ENCODE measurements around the gene MDM2. TPM values are rescaled to one million over a fixed set of nuclear protein-coding genes. Genes with fewer than 3 reads are reported as not detected.

Gene MDM2
- total RNA-seq, 2 donors from 2014 or later = 102 to 137 TPM

DNA sequence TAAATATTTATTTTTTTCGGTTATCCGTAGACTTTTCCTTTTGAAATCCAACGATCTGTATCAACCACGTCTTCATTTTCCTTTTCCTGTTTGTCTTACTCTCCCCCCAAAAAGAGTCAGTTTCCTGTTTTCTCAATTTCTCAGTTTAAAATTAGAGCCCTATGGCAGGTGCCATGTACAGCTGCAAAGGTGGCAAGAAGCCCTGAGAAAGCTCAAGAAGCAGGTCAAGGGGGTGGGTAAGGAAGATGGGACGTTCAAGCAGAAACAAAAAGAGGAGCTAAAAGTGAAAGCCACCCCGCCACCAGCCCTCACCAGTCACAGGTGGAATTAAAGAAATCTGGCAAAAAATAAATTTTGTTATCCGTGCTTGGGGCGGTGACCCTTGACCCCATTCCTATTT, 35.3 kb upstream of the MDM2 start:
- H3K27me3 ChIP-seq (ENCODE audit: control insufficient read depth, insufficient read depth, low read length, poor library complexity, severe bottlenecking) = no peaks in the 10 kb centered on the region
- no peaks in the 10 kb centered on the region for H3K4me1 ChIP-seq (ENCODE audit: control insufficient read depth, insufficient read depth, low read length)
- no peak overlapping the region for H3K4me3 ChIP-seq (ENCODE audit: low read length)
- no peaks in the 10 kb centered on the region for H3K4me1 Mint-ChIP-seq
- H3K9me3 Mint-ChIP-seq = no peaks in the 10 kb centered on the region
- DNase-seq = no peak
- no peak overlapping the region for H3K27ac ChIP-seq (ENCODE audit: low read depth, low read length)
- H3K36me3 ChIP-seq (ENCODE audit: control insufficient read depth, insufficient read depth, low read length) = no peaks in the 10 kb centered on the region
- H3K9me3 ChIP-seq (ENCODE audit: control insufficient read depth, low read length) = no peaks in the 10 kb centered on the region
- no peak overlapping the region for H3K9ac ChIP-seq (ENCODE audit: extremely low read depth, low read length, poor library complexity, severe bottlenecking)
- no peak overlapping the region for H3K4me3 Mint-ChIP-seq
- 93 to 95% methylated on average over 8 of the region's 8 CpGs for WGBS, 2 experiments (ENCODE audit: insufficient coverage in 1 of 2, insufficient read length in 1 of 2)
- no peaks in the 10 kb centered on the region for H3K36me3 Mint-ChIP-seq (ENCODE audit: low read depth)
- H3K27me3 Mint-ChIP-seq (ENCODE audit: insufficient read depth) = no peaks in the 10 kb centered on the region
- H3K27ac Mint-ChIP-seq = no peak overlapping the region
- TF ChIP-seq, protein P1, sequence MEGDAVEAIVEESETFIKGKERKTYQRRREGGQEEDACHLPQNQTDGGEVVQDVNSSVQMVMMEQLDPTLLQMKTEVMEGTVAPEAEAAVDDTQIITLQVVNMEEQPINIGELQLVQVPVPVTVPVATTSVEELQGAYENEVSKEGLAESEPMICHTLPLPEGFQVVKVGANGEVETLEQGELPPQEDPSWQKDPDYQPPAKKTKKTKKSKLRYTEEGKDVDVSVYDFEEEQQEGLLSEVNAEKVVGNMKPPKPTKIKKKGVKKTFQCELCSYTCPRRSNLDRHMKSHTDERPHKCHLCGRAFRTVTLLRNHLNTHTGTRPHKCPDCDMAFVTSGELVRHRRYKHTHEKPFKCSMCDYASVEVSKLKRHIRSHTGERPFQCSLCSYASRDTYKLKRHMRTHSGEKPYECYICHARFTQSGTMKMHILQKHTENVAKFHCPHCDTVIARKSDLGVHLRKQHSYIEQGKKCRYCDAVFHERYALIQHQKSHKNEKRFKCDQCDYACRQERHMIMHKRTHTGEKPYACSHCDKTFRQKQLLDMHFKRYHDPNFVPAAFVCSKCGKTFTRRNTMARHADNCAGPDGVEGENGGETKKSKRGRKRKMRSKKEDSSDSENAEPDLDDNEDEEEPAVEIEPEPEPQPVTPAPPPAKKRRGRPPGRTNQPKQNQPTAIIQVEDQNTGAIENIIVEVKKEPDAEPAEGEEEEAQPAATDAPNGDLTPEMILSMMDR (conservative IDR thresholded peaks at IDR 0.05) = no peak

DNA sequence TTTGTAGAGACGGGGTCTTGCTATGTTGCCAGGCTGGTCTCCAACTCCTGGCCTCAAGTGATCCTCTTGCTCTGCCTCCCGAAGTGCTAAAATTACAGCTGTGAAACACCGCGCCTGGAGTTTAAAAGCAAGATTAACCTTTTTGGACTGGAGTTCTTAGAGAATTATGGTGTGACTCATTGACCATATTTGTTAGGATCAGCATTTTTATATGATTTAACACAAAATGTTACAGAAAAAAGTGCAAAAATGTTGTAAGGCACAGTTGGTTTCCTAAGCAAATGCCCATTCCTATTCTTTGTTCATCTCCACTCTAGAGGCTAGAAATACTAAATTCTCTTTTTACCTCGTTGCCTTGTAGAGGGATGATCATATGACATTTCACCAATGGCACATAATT, 34.4 kb upstream of the MDM2 start:
- Mint-ChIP-seq H3K27ac (no peak overlapping the region), H3K9me3 (no peaks in the 10 kb centered on the region), H3K27me3 (ENCODE audit: insufficient read depth) (no peaks in the 10 kb centered on the region), H3K36me3 (ENCODE audit: low read depth) (no peaks in the 10 kb centered on the region), H3K4me3 (no peak overlapping the region), H3K4me1 (no peaks in the 10 kb centered on the region)
- Histone ChIP-seq H3K27ac (ENCODE audit: low read depth, low read length) (no peak overlapping the region), H3K27me3 (ENCODE audit: control insufficient read depth, insufficient read depth, low read length, poor library complexity, severe bottlenecking) (no peaks in the 10 kb centered on the region), H3K36me3 (ENCODE audit: control insufficient read depth, insufficient read depth, low read length) (no peaks in the 10 kb centered on the region), H3K4me1 (ENCODE audit: control insufficient read depth, insufficient read depth, low read length) (no peaks in the 10 kb centered on the region), H3K9ac (ENCODE audit: extremely low read depth, low read length, poor library complexity, severe bottlenecking) (no peak overlapping the region), H3K9me3 (ENCODE audit: control insufficient read depth, low read length) (no peaks in the 10 kb centered on the region), H3K4me3 (ENCODE audit: low read length) (no peak overlapping the region)
- DNase-seq = no peak
- TF ChIP-seq, protein P1 (conservative IDR thresholded peaks at IDR 0.05) = no peak
- 95 to 100% methylated on average over 1 to 5 of the region's 5 CpGs for WGBS, 2 experiments (ENCODE audit: insufficient coverage in 1 of 2, insufficient read length in 1 of 2)

DNA sequence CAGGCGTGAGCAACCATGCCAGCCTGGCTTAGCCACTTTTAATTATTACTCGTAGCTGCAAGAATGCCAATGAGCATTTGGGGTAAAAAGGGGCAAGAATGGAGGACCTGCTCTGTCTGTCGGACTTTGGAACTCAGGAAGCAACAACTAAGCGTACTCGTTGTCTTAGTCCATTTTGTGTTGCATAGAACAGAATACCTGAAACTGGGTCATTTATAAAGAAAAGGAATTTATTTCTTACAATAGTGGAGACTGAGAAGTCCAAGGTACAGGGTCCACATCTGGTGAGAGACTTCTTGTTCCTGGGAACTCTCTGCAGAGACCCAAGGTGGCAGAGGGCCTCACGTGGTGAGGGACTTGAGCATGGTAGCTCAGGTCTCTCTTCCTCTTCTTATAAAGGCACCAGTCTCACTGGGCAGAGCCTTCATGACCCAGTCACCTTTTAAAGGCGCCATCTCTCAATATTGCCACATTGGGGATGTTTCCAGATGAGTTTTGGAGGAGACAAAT, 32.8 kb upstream of the MDM2 start:
- Histone ChIP-seq H3K4me3 (ENCODE audit: low read length) (no peak overlapping the region), H3K27me3 (ENCODE audit: control insufficient read depth, insufficient read depth, low read length, poor library complexity, severe bottlenecking) (no peaks in the 10 kb centered on the region), H3K9me3 (ENCODE audit: control insufficient read depth, low read length) (no peaks in the 10 kb centered on the region), H3K27ac (ENCODE audit: low read depth, low read length) (no peak overlapping the region), H3K4me1 (ENCODE audit: control insufficient read depth, insufficient read depth, low read length) (no peaks in the 10 kb centered on the region), H3K9ac (ENCODE audit: extremely low read depth, low read length, poor library complexity, severe bottlenecking) (no peak overlapping the region), H3K36me3 (ENCODE audit: control insufficient read depth, insufficient read depth, low read length) (no peaks in the 10 kb centered on the region)
- 92 to 94% methylated on average over 7 of the region's 7 CpGs for WGBS, 2 experiments (ENCODE audit: insufficient coverage in 1 of 2, insufficient read length in 1 of 2)
- TF ChIP-seq, protein P1 (conservative IDR thresholded peaks at IDR 0.05) = no peak
- H3K4me1 Mint-ChIP-seq = no peaks in the 10 kb centered on the region
- no peak for DNase-seq
- no peaks in the 10 kb centered on the region for H3K9me3 Mint-ChIP-seq
- no peaks in the 10 kb centered on the region for H3K27me3 Mint-ChIP-seq (ENCODE audit: insufficient read depth)
- H3K36me3 Mint-ChIP-seq (ENCODE audit: low read depth) = no peaks in the 10 kb centered on the region
- H3K4me3 Mint-ChIP-seq = no peak overlapping the region
- H3K27ac Mint-ChIP-seq = no peak overlapping the region

Measured in endodermal cell (in vitro differentiated cells).